Neural progenitor cell (in vitro differentiated cells): ENCODE data around the gene UBR4.
"Not testable (repeated sequence)": the region's sequence is repeated elsewhere in the genome, so short reads cannot be mapped to it uniquely, and the experiment has no call there.

ENCODE experiments used
- CTCF ChIP-seq: fragments of 200-600 bp; sonication (generic); IDR thresholded peaks from 2 replicates; pipeline ENCODE4 v1.5.1; 2017; ENCODE audit warnings: antibody characterized with exemption, mild to moderate bottlenecking
- EZH2 ChIP-seq: fragments of 200-600 bp; sonication (generic); IDR thresholded peaks from 2 replicates; pipeline ENCODE4 v1.6.1; 2017; ENCODE audit warnings: antibody characterized with exemption, mild to moderate bottlenecking, moderate library complexity

- not testable (repeated sequence) for TF ChIP-seq CTCF, EZH2
Measured at GRCh38 chr1:19231736-19232523, 21.9 kb upstream of the UBR4 start.
